BJ (cell line): ENCODE results near the gene BCAR3. TPM values are rescaled to one million over a fixed set of nuclear protein-coding genes. Genes with fewer than 3 reads are reported as not detected.

Source experiments
- CTCF ChIA-PET: fragments of 350-600 bp; formaldehyde crosslinking; extraction: SDS; loops from one replicate; lab custom pipeline; 2021; ENCODE audit warnings: antibody characterized with exemption, inconsistent platforms; lab: Yijun Ruan, JAX
- POLR2A ChIA-PET: fragments of 300-600 bp; sonication (Branson Sonifier 250); formaldehyde crosslinking; extraction: SDS; loops from one replicate; lab custom pipeline; 2021; ENCODE audit warnings: antibody characterized with exemption; lab: Charles Lee
- DNase-seq: peaks from one replicate; pipeline ENCODE4 v3.0.0-alpha.2; 2011; ENCODE audit warnings: low read depth
- H3K27me3 ChIP-seq: 2 replicates; pipeline ENCODE4 v1.6.0; 2011; ENCODE audit warnings: low read length; ENCODE audit not compliant: control insufficient read depth, insufficient read depth
- H3K36me3 ChIP-seq: 2 replicates; pipeline ENCODE4 v1.5.1; 2011; ENCODE audit warnings: low read length; ENCODE audit not compliant: control insufficient read depth, insufficient read depth
- H3K4me3 ChIP-seq: 2 replicates; pipeline ENCODE4 v1.5.1; 2011; ENCODE audit warnings: low read depth, mild to moderate bottlenecking, control low read depth, low read length
- polyA plus RNA-seq: library from polyadenylated mRNA; depleted of rRNA; stranded (reverse); fragments of >200 nt; gene quantifications from 2 replicates; pipeline ENCODE4 v1.2.3, GENCODE V29; 2011
- TF ChIP-seq, protein P1 (sequence below): IDR thresholded peaks from 2 replicates; pipeline ENCODE4 v1.5.1; 2011; ENCODE audit warnings: low read depth, mild to moderate bottlenecking, control low read depth, inconsistent platforms, low read length, moderate library complexity; ENCODE audit not compliant: insufficient read depth

Gene BCAR3
- polyA plus RNA-seq, 1 experiment: 31.7 TPM

DNA sequence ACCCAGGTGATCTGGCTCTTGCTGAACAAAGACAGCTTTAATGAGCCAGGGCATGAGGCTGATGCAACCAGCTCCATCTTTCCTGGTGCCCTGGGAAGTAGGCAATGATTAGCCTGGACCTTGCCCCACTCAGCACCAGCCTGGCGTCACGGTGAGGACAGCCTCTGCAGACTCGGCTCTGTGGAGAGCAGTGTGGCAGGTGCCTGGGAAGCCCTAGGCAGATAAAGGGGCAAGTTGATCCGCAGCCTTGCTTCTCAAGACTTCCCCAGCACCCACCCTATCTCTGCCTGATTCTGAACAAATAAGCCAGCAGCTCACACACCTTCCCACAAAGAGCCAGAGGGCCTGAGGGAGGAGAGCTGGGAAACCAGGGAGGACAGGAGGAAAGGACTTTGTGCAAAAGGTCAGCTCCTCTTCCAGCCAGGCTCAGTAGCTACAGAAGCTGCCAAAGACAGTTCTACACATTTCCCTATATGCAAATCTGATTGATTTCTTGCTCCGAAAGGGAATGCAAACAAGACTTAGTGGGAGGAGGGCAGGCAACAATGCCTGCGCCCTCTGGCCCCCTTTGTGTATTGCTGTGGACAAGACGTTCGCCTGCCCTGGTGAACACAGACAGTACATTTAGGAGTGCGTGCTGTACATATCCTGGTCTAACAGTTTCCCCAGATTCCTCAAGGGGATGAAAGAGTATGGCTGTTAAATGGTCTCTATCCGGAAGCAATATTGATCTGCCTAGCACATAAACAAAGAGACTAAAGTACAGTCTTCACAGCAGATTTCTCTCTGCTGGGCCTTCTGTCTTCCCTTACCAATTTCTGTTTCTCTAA is 63.8 kb downstream of the BCAR3 start:
- ChIA-PET CTCF (interaction anchor here (1.9 kb wide), 1 partner anchor 13 kb away, joined by 4 read pairs; no protein-coding TSS in a partner anchor), POLR2A (no interaction called here)
- no peak for DNase-seq
- no peak overlapping the region for H3K4me3 ChIP-seq
- TF ChIP-seq, protein P1, sequence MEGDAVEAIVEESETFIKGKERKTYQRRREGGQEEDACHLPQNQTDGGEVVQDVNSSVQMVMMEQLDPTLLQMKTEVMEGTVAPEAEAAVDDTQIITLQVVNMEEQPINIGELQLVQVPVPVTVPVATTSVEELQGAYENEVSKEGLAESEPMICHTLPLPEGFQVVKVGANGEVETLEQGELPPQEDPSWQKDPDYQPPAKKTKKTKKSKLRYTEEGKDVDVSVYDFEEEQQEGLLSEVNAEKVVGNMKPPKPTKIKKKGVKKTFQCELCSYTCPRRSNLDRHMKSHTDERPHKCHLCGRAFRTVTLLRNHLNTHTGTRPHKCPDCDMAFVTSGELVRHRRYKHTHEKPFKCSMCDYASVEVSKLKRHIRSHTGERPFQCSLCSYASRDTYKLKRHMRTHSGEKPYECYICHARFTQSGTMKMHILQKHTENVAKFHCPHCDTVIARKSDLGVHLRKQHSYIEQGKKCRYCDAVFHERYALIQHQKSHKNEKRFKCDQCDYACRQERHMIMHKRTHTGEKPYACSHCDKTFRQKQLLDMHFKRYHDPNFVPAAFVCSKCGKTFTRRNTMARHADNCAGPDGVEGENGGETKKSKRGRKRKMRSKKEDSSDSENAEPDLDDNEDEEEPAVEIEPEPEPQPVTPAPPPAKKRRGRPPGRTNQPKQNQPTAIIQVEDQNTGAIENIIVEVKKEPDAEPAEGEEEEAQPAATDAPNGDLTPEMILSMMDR: no peak
- H3K27me3 ChIP-seq: no peaks in the 10 kb centered on the region
- no peaks in the 10 kb centered on the region for H3K36me3 ChIP-seq

DNA sequence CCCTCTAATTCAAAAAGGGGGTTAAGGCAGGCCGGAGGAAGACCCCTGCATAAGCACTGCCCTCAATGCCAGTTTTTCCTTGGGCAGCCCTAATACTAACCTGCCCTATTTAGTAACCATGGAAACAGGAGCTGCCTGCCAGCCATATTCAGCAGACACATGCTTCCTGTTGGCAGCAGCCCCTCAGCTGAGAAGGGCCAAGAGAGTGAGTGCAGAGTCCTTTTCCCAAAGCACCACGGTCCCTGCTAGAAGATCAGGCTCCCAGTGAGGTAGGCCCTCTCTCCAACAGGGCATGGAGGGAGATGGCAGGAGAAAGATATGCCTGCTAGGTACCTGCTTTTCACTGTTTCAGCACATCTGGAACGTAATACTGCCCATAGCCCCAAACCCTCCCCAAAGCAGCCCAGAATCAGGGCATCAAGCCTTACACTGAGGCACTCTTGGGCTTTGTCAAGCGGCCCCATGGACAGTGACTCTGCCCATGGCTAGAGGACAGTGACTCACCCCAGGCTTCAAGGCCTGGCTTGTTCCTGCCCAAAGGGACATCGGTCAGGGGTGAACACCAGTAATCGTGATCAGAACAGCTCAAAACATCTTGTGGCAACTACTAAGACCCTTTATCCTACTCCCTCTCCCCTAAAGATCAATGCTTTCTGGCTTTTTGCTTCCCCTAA is 64.5 kb downstream of the BCAR3 start:
- no peak overlapping the region for H3K4me3 ChIP-seq
- no peaks in the 10 kb centered on the region for H3K27me3 ChIP-seq
- CTCF ChIA-PET: interaction anchor here (1.1 to 2.8 kb wide), 3 partner anchors 10 to 197 kb away, joined by 4 to 20 read pairs (median 4); no protein-coding TSS in a partner anchor
- H3K36me3 ChIP-seq: no peaks in the 10 kb centered on the region
- POLR2A ChIA-PET: no interaction called here
- TF ChIP-seq, protein P1: no peak
- DNase-seq: no peak

DNA sequence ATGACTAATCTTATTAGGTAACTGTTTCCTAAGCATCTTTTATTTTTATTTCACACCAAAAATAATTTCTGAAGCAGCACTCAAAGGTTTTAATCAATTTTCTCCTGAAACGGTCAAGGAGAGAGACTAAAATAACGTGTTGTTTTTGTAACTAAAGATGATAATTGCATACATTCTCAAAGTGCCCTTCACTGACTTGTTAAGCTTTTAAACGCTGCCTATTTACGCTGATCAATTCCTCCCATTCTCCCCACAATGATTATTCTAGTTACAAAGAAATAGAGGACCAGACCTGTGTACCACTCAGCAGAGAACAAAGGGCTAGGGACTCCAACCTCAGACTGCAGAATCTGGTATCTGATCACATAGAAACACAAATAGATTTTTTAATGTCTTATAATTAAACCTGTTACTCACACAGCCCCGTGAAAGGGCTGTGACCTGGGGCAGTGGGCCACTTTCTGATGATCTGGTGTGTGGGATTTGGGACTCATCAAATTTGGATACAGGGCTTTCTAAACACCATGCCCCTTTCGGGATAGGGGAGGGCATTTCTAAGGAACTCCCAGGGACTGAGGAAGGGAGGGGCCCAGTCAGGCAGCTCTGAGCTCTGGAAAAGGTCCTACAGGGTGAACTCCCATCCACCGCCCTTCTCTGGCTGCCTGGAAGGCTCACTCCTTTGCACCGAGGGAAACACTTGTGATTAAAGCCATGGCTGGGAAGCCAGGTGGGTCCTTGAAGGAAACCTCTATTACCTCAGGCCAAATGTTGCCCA is 65.2 kb downstream of the BCAR3 start:
- no peak for DNase-seq
- TF ChIP-seq, protein P1: no peak
- Histone ChIP-seq H3K36me3 (no peaks in the 10 kb centered on the region), H3K27me3 (no peaks in the 10 kb centered on the region), H3K4me3 (no peak overlapping the region)
- POLR2A ChIA-PET: no interaction called here
- CTCF ChIA-PET: interaction anchor here (1.1 to 2.8 kb wide), 3 partner anchors 9 to 198 kb away, joined by 4 to 20 read pairs (median 4); no protein-coding TSS in a partner anchor

DNA sequence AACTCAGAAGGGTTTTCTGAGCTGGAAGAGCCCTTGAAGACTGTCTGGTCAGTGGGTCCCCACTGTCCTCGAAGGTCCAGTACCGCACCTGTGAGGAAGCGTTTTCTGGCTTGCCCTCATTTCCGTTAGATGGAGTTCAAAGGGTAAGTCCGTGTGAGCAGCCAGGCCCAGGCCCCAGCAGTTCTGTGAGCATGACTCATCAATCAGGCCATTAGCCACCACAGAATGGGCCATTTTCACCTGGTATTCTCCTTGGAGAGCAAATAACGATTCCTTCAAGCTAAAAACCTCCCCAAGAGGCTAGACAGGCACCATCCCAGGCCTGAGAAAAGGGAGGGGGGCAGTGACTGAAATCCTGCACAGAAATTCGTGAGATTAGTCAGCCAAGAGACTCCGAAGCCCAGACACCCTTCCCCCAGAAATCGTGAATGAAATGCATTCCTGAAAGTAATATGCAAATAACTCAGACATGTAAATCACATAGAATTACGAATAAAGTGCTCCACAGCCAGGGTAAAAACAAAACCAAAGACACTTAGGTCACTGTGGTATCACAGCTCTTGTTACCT is 66.0 kb downstream of the BCAR3 start:
- H3K4me3 ChIP-seq: no peak overlapping the region
- CTCF ChIA-PET: interaction anchor here (0.6 to 2.8 kb wide), 5 partner anchors 8 to 198 kb away, joined by 3 to 20 read pairs (median 4); no protein-coding TSS in a partner anchor
- peak; percentile 56 for DNase-seq

More for the DNA sequence above, 66.0 kb downstream of the BCAR3 start:
- TF ChIP-seq, protein P1: no peak
- POLR2A ChIA-PET: no interaction called here
- H3K36me3 ChIP-seq: no peaks in the 10 kb centered on the region
- no peaks in the 10 kb centered on the region for H3K27me3 ChIP-seq
